COLO829 (cell line): ENCODE measurements around the gene WDR18.
"Not testable (repeated sequence)": the region's sequence is repeated elsewhere in the genome, so short reads cannot be mapped to it uniquely, and the experiment has no call there.

Experiments used
- DNase-seq: peaks from one replicate; pipeline ENCODE4 v3.0.0; 2012; ENCODE audit warnings: low spot score

WDR18 gene

GRCh38 chr19:1019980-1020867, 36.1 kb downstream of the WDR18 start:
- no peak for DNase-seq

- peak; percentile 97 for DNase-seq
Observed at GRCh38 chr19:1020868-1021425, 36.8 kb downstream of the WDR18 start, which contains the start of gene TMEM259. Gene TMEM259, minus strand, starts transcription at chr19:1021123. Its CDS starts 127 bp downstream, at chr19:1020996.

- DNase-seq = not testable (repeated sequence)
Observed at GRCh38 chr19:1023883-1024188, 39.7 kb downstream of the WDR18 start.

GRCh38 chr19:1025080-1025479, 40.9 kb downstream of the WDR18 start:
- DNase-seq = not testable (repeated sequence)

GRCh38 chr19:1025960-1026782, 42.0 kb downstream of the WDR18 start, which contains the start of gene CNN2:
Gene CNN2, plus strand, starts transcription at chr19:1026608. Its CDS starts 54 bp downstream, at chr19:1026662.
- peak; percentile 69 for DNase-seq

- DNase-seq = no peak
Observed at GRCh38 chr19:1026783-1027649, 42.9 kb downstream of the WDR18 start.

- no peak for DNase-seq
Observed at GRCh38 chr19:1027650-1028061, 43.5 kb downstream of the WDR18 start.

GRCh38 chr19:1028062-1028926, 44.1 kb downstream of the WDR18 start:
- DNase-seq = peak; percentile 63

GRCh38 chr19:1032264-1032867, 48.2 kb downstream of the WDR18 start:
- DNase-seq = no peak

- DNase-seq = no peak
Observed at GRCh38 chr19:1035998-1036621, 52.0 kb downstream of the WDR18 start.

- no peak for DNase-seq
Observed at GRCh38 chr19:1037621-1038064, 53.5 kb downstream of the WDR18 start.

- DNase-seq = no peak
Observed at GRCh38 chr19:1038978-1039645, 55.0 kb downstream of the WDR18 start.

- peak; percentile 84 for DNase-seq
Observed at GRCh38 chr19:1039646-1040475, 55.7 kb downstream of the WDR18 start, which contains the start of gene ABCA7. Gene ABCA7, plus strand, starts transcription at chr19:1040107. Its CDS starts 1,255 bp downstream, at chr19:1041362.

GRCh38 chr19:1040476-1041271, 56.5 kb downstream of the WDR18 start:
- DNase-seq = peak; percentile 91

GRCh38 chr19:1041272-1041834, 57.2 kb downstream of the WDR18 start:
- no peak for DNase-seq

- no peak for DNase-seq
Observed at GRCh38 chr19:1041835-1042685, 57.9 kb downstream of the WDR18 start.
